Mononuclear cell (primary cell): ENCODE measurements around the gene IGFN1. TPM values are rescaled to one million over a fixed set of nuclear protein-coding genes. Genes with fewer than 3 reads are reported as not detected.

Source experiments
- H3K27me3 ChIP-seq: 2 replicates; pipeline ENCODE4 v1.6.0; 2011; ENCODE audit warnings: low read length, control low read depth; ENCODE audit not compliant: insufficient read depth
- H3K4me1 ChIP-seq: 2 replicates; pipeline ENCODE4 v1.5.1; 2011; ENCODE audit warnings: mild to moderate bottlenecking, low read length, control low read depth; ENCODE audit not compliant: insufficient read depth
- H3K4me3 ChIP-seq: 2 replicates; pipeline ENCODE4 v1.5.1; 2011; ENCODE audit warnings: mild to moderate bottlenecking, low read length, moderate library complexity
- H3K9me3 ChIP-seq: 2 replicates; pipeline ENCODE4 v1.5.1; 2011; ENCODE audit warnings: low read depth, mild to moderate bottlenecking, control low read depth, low read length
- total RNA-seq: library from RNA; depleted of rRNA; stranded (reverse); fragments of >200 nt; gene quantifications from one replicate; pipeline ENCODE4 v1.2.3, GENCODE V29; 2012

Gene IGFN1
- total RNA-seq, 1 donor = under 0.01 TPM

GRCh38 chr1:201266276-201266675 is 75.7 kb downstream of the IGFN1 start:
- Histone ChIP-seq H3K4me1 (no peaks in the 10 kb centered on the region), H3K9me3 (no peaks in the 10 kb centered on the region), H3K4me3 (no peak overlapping the region), H3K27me3 (no peaks in the 10 kb centered on the region)

GRCh38 chr1:201266774-201267173 is 76.2 kb downstream of the IGFN1 start:
- no peaks in the 10 kb centered on the region for H3K4me1 ChIP-seq
- no peak overlapping the region for H3K4me3 ChIP-seq
- H3K27me3 ChIP-seq = no peaks in the 10 kb centered on the region
- no peaks in the 10 kb centered on the region for H3K9me3 ChIP-seq

- H3K4me3 ChIP-seq = no peak overlapping the region
- H3K9me3 ChIP-seq = no peaks in the 10 kb centered on the region
- H3K27me3 ChIP-seq = no peaks in the 10 kb centered on the region
- no peaks in the 10 kb centered on the region for H3K4me1 ChIP-seq
Measured at GRCh38 chr1:201267481-201268229, 77.0 kb downstream of the IGFN1 start.

DNA sequence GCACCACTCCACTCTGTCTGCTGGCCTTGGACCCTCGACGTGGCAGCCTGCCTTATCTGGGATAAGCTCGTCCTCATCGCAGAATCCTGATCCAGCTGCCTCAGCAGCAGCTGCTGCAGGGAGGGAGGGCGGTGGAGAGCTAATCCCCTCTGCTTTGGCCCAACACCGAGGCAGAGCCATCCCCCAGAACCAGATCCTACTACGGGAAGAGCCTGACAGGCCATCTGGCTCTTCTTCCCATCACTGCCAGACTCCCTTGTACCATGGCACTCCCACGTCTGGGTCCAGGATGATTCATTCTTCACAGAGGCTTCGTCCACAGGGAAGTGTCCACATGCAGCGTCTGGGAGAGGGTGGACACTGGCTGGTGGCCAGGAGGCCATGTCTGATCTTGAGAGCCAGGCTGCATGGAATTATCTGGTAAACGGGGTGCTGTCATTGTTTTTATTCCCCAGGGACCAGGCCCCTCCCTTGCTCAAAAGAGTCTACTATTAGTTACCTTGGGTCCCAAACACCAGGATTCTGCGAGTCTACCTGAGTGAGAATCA is 78.1 kb downstream of the IGFN1 start:
- no peaks in the 10 kb centered on the region for H3K27me3 ChIP-seq
- no peaks in the 10 kb centered on the region for H3K9me3 ChIP-seq
- H3K4me3 ChIP-seq = no peak overlapping the region
- no peaks in the 10 kb centered on the region for H3K4me1 ChIP-seq

DNA sequence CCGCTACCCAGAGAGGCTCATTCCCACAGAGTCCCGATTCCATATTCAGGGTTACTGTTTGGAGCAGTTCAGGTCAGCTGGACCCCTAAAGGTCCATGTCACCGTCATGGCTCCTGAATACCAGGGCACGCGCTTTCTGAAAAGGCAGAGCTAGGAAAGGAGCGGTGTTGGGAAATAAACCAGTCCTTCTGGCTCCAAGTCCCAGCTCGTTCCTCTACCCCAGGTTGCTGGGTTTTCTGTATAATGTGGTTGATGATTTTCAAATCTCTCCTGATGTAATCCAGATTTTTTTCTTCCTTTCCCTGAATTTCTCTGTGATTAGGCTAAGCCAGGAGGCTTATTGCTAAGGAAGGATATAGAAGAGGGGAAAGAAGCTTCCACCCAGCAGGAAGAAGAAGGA is 78.7 kb downstream of the IGFN1 start:
- Histone ChIP-seq H3K4me1 (no peaks in the 10 kb centered on the region), H3K4me3 (no peak overlapping the region), H3K27me3 (no peaks in the 10 kb centered on the region)

DNA sequence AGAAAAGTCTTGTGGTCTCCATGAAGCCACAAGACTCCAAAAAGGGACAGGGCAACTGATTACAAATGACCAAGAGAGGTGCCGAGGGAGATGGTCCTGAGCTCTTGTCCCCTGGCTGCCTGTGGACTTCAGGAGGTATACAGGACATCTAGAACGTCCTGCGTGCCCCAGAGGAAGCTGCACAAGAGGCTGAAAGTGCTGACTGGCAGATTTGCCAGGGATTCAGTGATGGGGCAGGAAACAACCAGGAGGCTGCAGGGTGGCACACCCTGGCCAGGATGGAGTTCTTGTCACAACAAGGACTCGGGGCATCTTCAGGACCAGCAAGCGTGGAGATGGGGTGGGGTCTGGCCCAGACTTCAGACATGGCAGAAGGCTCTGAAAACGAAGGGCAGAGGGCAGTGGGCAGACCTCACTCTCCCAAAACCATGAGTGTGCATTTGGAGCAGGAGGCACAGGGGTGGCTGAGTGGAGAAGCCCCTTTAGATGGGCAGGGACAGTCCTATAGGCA is 79.3 kb downstream of the IGFN1 start:
- Histone ChIP-seq H3K9me3 (no peaks in the 10 kb centered on the region), H3K4me3 (no peak overlapping the region), H3K27me3 (no peaks in the 10 kb centered on the region), H3K4me1 (no peaks in the 10 kb centered on the region)

More for the DNA sequence above, 78.7 kb downstream of the IGFN1 start:
- no peaks in the 10 kb centered on the region for H3K9me3 ChIP-seq

DNA sequence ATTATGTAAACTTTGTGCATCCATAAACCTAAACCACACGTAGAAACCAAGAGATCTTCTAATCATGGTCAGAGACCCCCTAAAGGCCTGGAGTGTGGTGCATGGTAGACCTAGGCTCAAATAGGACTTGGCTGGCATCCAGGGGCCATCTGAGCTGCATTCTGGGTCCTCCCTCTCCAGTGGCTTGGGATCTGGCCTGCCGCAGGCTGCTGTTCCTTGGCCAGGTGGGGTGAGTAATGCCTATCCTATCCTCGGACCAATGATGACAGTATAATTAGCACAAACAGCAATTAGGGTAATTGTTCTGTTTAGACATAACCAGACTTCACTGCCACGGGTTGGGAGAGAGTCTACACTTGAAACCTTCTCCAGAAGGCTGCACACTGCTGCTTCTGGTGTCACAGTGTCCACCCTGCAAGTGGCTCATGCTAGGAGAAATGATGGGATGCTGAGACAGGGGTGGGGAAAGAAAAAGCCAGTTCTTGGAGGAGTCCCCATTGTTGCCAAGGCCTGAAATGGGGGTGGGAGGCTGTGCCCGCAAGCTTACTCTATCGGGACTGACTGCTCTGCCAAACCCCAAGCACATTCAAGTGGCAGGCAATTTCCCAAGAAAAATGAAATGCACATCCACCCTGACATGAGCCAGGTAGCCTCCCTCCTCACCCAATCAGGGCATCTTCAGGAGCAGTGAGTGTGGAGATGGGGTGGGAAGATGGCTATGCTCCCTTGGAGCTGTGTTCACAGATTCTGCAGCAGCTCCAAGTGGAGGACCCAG is 80.2 kb downstream of the IGFN1 start:
- Histone ChIP-seq H3K27me3 (no peaks in the 10 kb centered on the region), H3K4me1 (no peaks in the 10 kb centered on the region), H3K4me3 (no peak overlapping the region), H3K9me3 (no peaks in the 10 kb centered on the region)

DNA sequence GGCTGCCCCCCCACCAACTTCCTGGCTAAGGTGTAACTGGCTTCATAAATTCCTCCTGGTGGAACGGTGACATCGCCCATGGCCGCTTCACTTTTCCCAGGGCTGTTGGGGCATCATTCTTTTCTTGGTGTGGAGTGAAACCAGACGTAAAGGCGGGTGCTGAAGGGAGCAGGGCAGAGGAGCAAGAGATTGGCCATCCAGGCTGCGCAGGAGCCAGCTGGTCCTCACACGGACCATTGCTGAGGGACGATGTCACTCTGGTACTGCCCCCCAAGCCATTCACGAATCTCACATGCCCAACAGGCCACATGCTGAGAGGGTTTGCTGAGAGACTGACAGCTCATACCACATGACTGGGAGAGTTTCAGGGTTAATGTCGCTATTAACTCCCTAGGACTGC is 82.2 kb downstream of the IGFN1 start:
- no peaks in the 10 kb centered on the region for H3K27me3 ChIP-seq
- no peak overlapping the region for H3K4me3 ChIP-seq
- H3K9me3 ChIP-seq = no peaks in the 10 kb centered on the region
- H3K4me1 ChIP-seq = no peaks in the 10 kb centered on the region

GRCh38 chr1:201274616-201275252 is 84.1 kb downstream of the IGFN1 start:
- Histone ChIP-seq H3K4me3 (no peak overlapping the region), H3K9me3 (no peaks in the 10 kb centered on the region), H3K27me3 (no peaks in the 10 kb centered on the region), H3K4me1 (no peaks in the 10 kb centered on the region)

DNA sequence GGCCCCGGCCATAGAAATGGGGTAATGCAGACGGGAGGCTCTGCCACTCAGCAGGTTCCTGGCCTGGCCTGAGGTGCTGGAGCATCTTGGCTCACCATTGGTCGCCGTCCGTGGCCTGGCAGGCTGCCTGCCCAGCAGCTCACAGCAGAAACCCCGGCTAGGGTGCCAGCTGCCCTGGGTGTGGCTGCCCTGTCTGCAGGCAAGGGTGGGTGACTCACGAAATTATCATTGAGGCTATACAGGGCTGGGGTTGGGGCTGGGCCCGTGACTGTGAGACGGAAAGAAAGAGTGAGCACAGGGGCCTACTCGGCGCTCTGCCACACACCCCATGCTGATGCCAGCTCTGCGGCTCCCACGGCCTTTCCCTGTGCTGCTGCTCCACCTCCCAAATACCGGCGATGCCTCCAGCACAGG is 84.6 kb downstream of the IGFN1 start:
- Histone ChIP-seq H3K4me1 (no peaks in the 10 kb centered on the region), H3K9me3 (no peaks in the 10 kb centered on the region), H3K4me3 (no peak overlapping the region), H3K27me3 (peaks cover under 1% of the 10 kb centered on the region)

GRCh38 chr1:201276891-201277290 is 86.3 kb downstream of the IGFN1 start:
- H3K9me3 ChIP-seq = no peaks in the 10 kb centered on the region

GRCh38 chr1:201277441-201277840 is 86.8 kb downstream of the IGFN1 start:
- Histone ChIP-seq H3K4me1 (no peaks in the 10 kb centered on the region), H3K27me3 (peaks cover 18% of the 10 kb centered on the region), H3K4me3 (no peak overlapping the region), H3K9me3 (no peaks in the 10 kb centered on the region)

More at GRCh38 chr1:201276891-201277290, 86.3 kb downstream of the IGFN1 start:
- H3K27me3 ChIP-seq = peaks cover 12% of the 10 kb centered on the region
- H3K4me1 ChIP-seq = no peaks in the 10 kb centered on the region
- H3K4me3 ChIP-seq = no peak overlapping the region
